Left ventricle myocardium inferior (tissue), 1 donor: ENCODE data around the gene GOSR1. TPM values are rescaled to one million over a fixed set of nuclear protein-coding genes. Genes with fewer than 3 reads are reported as not detected.
"Not testable (repeated sequence)": the region's sequence is repeated elsewhere in the genome, so short reads cannot be mapped to it uniquely, and the experiment has no call there.

Source experiments
- DNase-seq: peaks from one replicate; pipeline ENCODE4 v3.0.0-alpha.2; 2020
- H3K27ac ChIP-seq: fragments of 200-600 bp; replicated peaks from 2 replicates; pipeline ENCODE4 v1.8.0; 2021
- H3K27me3 ChIP-seq: fragments of 200-600 bp; 2 replicates; pipeline ENCODE4 v1.8.0; 2021; ENCODE audit warnings: low read depth
- H3K36me3 ChIP-seq: fragments of 200-600 bp; 2 replicates; pipeline ENCODE4 v1.8.0; 2021
- H3K4me1 ChIP-seq: fragments of 200-600 bp; 2 replicates; pipeline ENCODE4 v1.8.0; 2021
- H3K4me3 ChIP-seq: fragments of 200-600 bp; 2 replicates; pipeline ENCODE4 v1.8.0; 2021; ENCODE audit warnings: mild to moderate bottlenecking, moderate library complexity
- H3K9me3 ChIP-seq: fragments of 200-600 bp; replicated peaks from 2 replicates; pipeline ENCODE4 v1.8.0; 2021
- intact Hi-C: fragments of 100-400 bp; cut with micrococcal nuclease; formaldehyde crosslinking; loops from one replicate; pipeline ENCODE4 v1.11.0; 2022
- total RNA-seq: library from RNA; stranded (reverse); fragmentation: NEBNext Ultra II Directional; extraction: Animal tissue kit (Norgen Biotek cat#: 25700); gene quantifications from one replicate; pipeline ENCODE4 v1.2.1, GENCODE V29; 2021
- TF ChIP-seq, protein P1 (sequence below): fragments of 200-600 bp; IDR thresholded peaks from 2 replicates; pipeline ENCODE4 v1.8.0; 2021; ENCODE audit warnings: antibody characterized with exemption, mild to moderate bottlenecking, borderline replicate concordance
- donor health status: DM: no; HTN: yes; CAD: no; lungs with severe emphysema.

GOSR1 gene
- total RNA-seq, 1 donor from 2014 or later = 28.2 TPM

DNA sequence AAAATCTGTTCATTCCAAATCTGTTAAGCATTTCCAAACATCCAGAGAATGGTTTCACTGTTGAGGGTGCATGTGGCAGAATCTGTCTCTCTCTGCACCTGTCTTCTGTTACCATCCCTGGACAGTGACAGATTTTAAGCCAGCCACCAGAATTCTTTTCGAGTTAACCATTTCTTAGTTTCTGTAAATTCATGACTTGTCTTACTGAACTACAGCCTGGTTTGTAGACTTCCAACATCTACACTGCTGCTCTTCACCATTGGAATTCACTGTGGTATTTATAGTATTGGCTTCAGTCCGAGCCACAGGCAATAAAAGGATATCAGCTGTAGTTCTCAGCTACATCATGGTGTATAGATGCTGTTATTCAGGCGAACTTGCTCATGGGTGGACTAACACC, 47.6 kb downstream of the GOSR1 start:
- H3K27me3 ChIP-seq = no peaks in the 10 kb centered on the region
- no peak overlapping the region for H3K4me3 ChIP-seq
- DNase-seq = no peak
- TF ChIP-seq, protein P1, sequence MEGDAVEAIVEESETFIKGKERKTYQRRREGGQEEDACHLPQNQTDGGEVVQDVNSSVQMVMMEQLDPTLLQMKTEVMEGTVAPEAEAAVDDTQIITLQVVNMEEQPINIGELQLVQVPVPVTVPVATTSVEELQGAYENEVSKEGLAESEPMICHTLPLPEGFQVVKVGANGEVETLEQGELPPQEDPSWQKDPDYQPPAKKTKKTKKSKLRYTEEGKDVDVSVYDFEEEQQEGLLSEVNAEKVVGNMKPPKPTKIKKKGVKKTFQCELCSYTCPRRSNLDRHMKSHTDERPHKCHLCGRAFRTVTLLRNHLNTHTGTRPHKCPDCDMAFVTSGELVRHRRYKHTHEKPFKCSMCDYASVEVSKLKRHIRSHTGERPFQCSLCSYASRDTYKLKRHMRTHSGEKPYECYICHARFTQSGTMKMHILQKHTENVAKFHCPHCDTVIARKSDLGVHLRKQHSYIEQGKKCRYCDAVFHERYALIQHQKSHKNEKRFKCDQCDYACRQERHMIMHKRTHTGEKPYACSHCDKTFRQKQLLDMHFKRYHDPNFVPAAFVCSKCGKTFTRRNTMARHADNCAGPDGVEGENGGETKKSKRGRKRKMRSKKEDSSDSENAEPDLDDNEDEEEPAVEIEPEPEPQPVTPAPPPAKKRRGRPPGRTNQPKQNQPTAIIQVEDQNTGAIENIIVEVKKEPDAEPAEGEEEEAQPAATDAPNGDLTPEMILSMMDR = no peak
- H3K4me1 ChIP-seq = peaks cover 45% of the 10 kb centered on the region
- intact Hi-C loops = no loop called here
- H3K9me3 ChIP-seq = no peaks in the 10 kb centered on the region
- H3K36me3 ChIP-seq = peaks cover 36% of the 10 kb centered on the region
- peak overlapping the region; percentile 32 for H3K27ac ChIP-seq

DNA sequence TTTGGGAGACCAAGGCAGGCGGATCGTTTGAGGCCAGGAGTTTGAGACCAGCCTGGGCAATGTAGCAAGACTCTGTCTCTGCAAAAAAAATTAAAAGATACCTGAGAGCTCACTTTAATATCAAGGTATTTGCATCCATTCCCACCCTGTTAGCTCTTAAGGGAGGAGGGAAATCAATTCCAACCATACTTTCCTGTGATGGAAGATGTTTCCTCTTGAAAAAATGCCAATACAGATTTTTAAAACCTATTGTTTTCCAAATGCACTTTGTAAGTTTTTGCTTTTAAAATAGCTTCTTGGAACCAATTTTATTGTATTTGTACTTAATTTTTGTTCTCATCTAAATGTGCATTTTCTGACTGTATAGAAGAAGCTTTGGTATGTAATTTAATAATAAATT, 49.2 kb downstream of the GOSR1 start:
- Histone ChIP-seq H3K4me3 (no peak overlapping the region), H3K4me1 (peaks cover 40% of the 10 kb centered on the region), H3K27ac (peak overlapping the region; percentile 37), H3K27me3 (no peaks in the 10 kb centered on the region), H3K36me3 (peaks cover 22% of the 10 kb centered on the region), H3K9me3 (no peaks in the 10 kb centered on the region)
- intact Hi-C loops = no loop called here
- DNase-seq = no peak
- TF ChIP-seq, protein P1 = no peak

DNA sequence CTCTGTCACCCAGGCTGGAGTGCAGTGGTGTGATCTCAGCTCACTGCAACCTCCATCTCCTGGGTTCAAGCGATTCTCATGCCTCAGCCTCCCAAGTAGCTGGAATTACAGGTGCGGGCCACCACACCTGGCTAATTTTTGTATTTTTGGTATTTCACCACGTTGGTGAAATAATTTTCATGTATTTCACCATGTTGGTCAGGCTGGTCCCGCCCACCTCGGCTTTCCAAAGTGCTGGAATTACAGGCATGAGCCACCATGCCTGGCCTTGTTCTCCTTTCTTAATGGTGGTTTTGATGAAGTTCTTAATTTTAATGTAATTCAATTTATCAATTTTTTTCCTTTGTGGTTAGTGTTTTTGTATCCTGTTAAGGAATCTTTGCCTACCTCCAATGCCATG, 51.5 kb downstream of the GOSR1 start:
- H3K9me3 ChIP-seq, H3K36me3 ChIP-seq, intact Hi-C loops, H3K4me3 ChIP-seq, H3K27ac ChIP-seq, DNase-seq, H3K27me3 ChIP-seq: not testable (repeated sequence)
- H3K4me1 ChIP-seq = peaks cover 31% of the 10 kb centered on the region

DNA sequence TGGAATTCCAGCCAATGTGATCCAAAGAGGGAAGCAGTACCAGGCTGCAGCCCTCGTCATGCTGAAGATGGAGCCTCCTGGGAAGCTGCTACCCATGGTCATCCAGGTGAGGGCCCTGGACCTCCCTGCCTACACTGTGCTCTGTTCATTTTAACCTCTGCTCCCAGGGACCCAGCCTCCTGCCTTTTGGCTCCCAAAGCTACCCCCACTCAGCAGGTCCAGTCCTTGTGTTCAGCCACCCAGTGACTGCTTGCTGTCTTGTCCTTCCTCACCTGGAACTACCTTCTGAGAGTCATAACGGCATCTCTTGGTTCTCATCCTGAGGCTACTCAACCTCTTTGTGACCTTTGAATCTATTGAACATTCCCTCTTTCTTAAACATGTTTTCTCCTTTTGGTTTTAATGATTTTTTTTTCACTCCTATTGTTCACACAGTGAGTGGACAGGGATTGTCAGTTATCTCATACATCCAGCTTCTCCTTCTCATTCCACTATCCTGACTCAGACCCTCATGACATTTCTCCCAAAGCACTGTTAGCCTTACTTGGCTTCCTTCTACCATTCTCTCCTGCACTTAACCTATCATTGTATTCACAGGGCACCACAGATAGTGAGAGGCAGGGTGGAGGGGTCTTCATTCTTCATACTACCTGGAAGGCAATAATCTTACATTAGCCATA, 53.3 kb downstream of the GOSR1 start:
- Histone ChIP-seq H3K27me3 (no peaks in the 10 kb centered on the region), H3K36me3 (no peaks in the 10 kb centered on the region), H3K4me3 (no peak overlapping the region), H3K4me1 (peaks cover 16% of the 10 kb centered on the region), H3K9me3 (no peaks in the 10 kb centered on the region), H3K27ac (no peak overlapping the region)
- TF ChIP-seq, protein P1 = no peak
- no peak for DNase-seq
- intact Hi-C loops = no loop called here

GRCh38 chr17:30532871-30533270, 55.7 kb downstream of the GOSR1 start:
- Histone ChIP-seq H3K27me3 (no peaks in the 10 kb centered on the region), H3K4me1 (no peaks in the 10 kb centered on the region), H3K4me3 (no peak overlapping the region), H3K9me3 (no peaks in the 10 kb centered on the region), H3K36me3 (no peaks in the 10 kb centered on the region), H3K27ac (no peak overlapping the region)
- DNase-seq = no peak
- TF ChIP-seq, protein P1 = no peak
- intact Hi-C loops = no loop called here

DNA sequence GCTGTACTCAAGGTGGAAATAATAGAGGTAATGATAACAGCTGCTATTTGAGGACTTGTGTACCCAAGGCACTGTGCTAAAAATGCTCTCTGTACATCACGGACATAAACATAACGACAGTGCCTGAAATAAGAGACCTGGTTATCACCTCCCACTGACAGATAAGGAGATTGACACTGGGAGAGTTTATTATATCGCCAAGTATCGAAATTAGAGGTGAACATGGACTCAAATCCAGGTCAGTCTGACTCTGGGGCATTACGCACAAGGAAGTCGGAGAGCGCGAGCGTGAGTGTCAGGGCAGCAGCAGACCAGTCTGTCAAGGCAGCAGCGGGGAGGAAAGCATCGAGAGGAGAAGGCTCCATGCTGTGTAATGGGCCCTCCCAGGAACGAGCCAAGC, 57.1 kb downstream of the GOSR1 start:
- Histone ChIP-seq H3K4me3 (no peak overlapping the region), H3K27me3 (no peaks in the 10 kb centered on the region), H3K4me1 (no peaks in the 10 kb centered on the region), H3K9me3 (no peaks in the 10 kb centered on the region), H3K27ac (no peak overlapping the region), H3K36me3 (no peaks in the 10 kb centered on the region)
- TF ChIP-seq, protein P1 = no peak
- no peak for DNase-seq
- intact Hi-C loops = no loop called here
